Measurements from ENCODE around the gene KIF5A.

The KIF5A gene

GRCh38 chr12:57611108-57611826, 61.4 kb downstream of the KIF5A start, which contains the start of gene ARHGEF25:
Gene ARHGEF25, plus strand, starts transcription at chr12:57611435. Its CDS starts 460 bp downstream, at chr12:57611895.
- H3K4me3 Mint-ChIP-seq = peak within 1 kb of the TSS; percentile 90 to 93 (median 90)
- peaks cover 38% of the 10 kb centered on the region for H3K4me1 Mint-ChIP-seq
- peaks cover 9% of the 10 kb centered on the region for H3K27me3 Mint-ChIP-seq (ENCODE audit: low read depth)
- no peak for TF ChIP-seq CTCF (IDR thresholded peaks at IDR 0.05; ENCODE audit: unreplicated experiment in 3 of 3)
- H3K9me3 Mint-ChIP-seq = no peaks in the 10 kb centered on the region
- H3K27ac Mint-ChIP-seq = peak within 1 kb of the TSS; percentile 74 to 92 (median 89)
- H3K36me3 Mint-ChIP-seq (ENCODE audit: low read depth) = peaks cover 45% of the 10 kb centered on the region

- H3K9me3 Mint-ChIP-seq = no peaks in the 10 kb centered on the region
- peaks cover 33% of the 10 kb centered on the region for H3K4me1 Mint-ChIP-seq
- no peak for TF ChIP-seq CTCF (IDR thresholded peaks at IDR 0.05; ENCODE audit: unreplicated experiment in 3 of 3)
- H3K36me3 Mint-ChIP-seq (ENCODE audit: low read depth) = peaks cover 48% of the 10 kb centered on the region
- peak overlapping the region; percentile 74 to 88 (median 75) for H3K27ac Mint-ChIP-seq
- H3K27me3 Mint-ChIP-seq (ENCODE audit: low read depth) = peaks cover 17% of the 10 kb centered on the region
- peak overlapping the region; percentile 81 to 92 (median 90) for H3K4me3 Mint-ChIP-seq
These were observed 62.2 kb downstream of the KIF5A start for GRCh38 chr12:57611827-57612710.

GRCh38 chr12:57612711-57613426, 63.0 kb downstream of the KIF5A start:
- H3K4me3 Mint-ChIP-seq = peak overlapping the region; percentile 81 to 92 (median 90)
- no peaks in the 10 kb centered on the region for H3K9me3 Mint-ChIP-seq
- peaks cover 51% of the 10 kb centered on the region for H3K36me3 Mint-ChIP-seq (ENCODE audit: low read depth)
- TF ChIP-seq CTCF (IDR thresholded peaks at IDR 0.05; ENCODE audit: unreplicated experiment in 3 of 3) = no peak
- H3K4me1 Mint-ChIP-seq = peaks cover 28% of the 10 kb centered on the region
- H3K27me3 Mint-ChIP-seq (ENCODE audit: low read depth) = peaks cover 25% of the 10 kb centered on the region
- no peak overlapping the region for H3K27ac Mint-ChIP-seq

- Mint-ChIP-seq H3K27me3 (ENCODE audit: low read depth) (peaks cover 32% of the 10 kb centered on the region), H3K36me3 (ENCODE audit: low read depth) (peaks cover 50% of the 10 kb centered on the region), H3K27ac (no peak overlapping the region), H3K4me1 (peaks cover 26% of the 10 kb centered on the region), H3K4me3 (no peak overlapping the region), H3K9me3 (no peaks in the 10 kb centered on the region)
- TF ChIP-seq CTCF (IDR thresholded peaks at IDR 0.05; ENCODE audit: unreplicated experiment in 3 of 3) = no peak
These were observed 63.7 kb downstream of the KIF5A start for GRCh38 chr12:57613427-57614109.

- H3K9me3 Mint-ChIP-seq = no peaks in the 10 kb centered on the region
- H3K36me3 Mint-ChIP-seq (ENCODE audit: low read depth) = peaks cover 50% of the 10 kb centered on the region
- H3K27me3 Mint-ChIP-seq (ENCODE audit: low read depth) = peaks cover 40% of the 10 kb centered on the region
- H3K27ac Mint-ChIP-seq = no peak overlapping the region
- H3K4me1 Mint-ChIP-seq = peaks cover 24% of the 10 kb centered on the region
- no peak for TF ChIP-seq CTCF (IDR thresholded peaks at IDR 0.05; ENCODE audit: unreplicated experiment in 3 of 3)
- H3K4me3 Mint-ChIP-seq = peak overlapping the region; percentile 19 to 40 (median 27)
These were observed 64.5 kb downstream of the KIF5A start for GRCh38 chr12:57614178-57614947.
